Ovary (tissue), 3 donors: ENCODE measurements around the gene PCYOX1L.

Experiments
- EP300 ChIP-seq: sonication (generic); formaldehyde crosslinking; IDR thresholded peaks from one replicate; pipeline ENCODE4 v1.6.1; 2017; ENCODE audit warnings: antibody characterized with exemption
- TF ChIP-seq, protein P1 (sequence below), 3 donors: fragments of 450-650 bp in 2 of 3; fragments of 200-600 bp in 1 of 3; IDR thresholded peaks; one replicate each; pipeline versions ENCODE4 v1.5.1 to v1.8.0; 2016 to 2022; ENCODE audit warnings: antibody characterized with exemption in 3 of 3, mild to moderate bottlenecking in 1 of 3
- donor health status: DM: no; HTN: no; CAD: no.

- no peak for TF ChIP-seq EP300
- TF ChIP-seq, protein P1, sequence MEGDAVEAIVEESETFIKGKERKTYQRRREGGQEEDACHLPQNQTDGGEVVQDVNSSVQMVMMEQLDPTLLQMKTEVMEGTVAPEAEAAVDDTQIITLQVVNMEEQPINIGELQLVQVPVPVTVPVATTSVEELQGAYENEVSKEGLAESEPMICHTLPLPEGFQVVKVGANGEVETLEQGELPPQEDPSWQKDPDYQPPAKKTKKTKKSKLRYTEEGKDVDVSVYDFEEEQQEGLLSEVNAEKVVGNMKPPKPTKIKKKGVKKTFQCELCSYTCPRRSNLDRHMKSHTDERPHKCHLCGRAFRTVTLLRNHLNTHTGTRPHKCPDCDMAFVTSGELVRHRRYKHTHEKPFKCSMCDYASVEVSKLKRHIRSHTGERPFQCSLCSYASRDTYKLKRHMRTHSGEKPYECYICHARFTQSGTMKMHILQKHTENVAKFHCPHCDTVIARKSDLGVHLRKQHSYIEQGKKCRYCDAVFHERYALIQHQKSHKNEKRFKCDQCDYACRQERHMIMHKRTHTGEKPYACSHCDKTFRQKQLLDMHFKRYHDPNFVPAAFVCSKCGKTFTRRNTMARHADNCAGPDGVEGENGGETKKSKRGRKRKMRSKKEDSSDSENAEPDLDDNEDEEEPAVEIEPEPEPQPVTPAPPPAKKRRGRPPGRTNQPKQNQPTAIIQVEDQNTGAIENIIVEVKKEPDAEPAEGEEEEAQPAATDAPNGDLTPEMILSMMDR (IDR thresholded peaks at IDR 0.05): no peak
Observed at GRCh38 chr5:149360272-149360671, 2.4 kb downstream of the PCYOX1L start.
